ELR (cell line): Measurements from ENCODE around the gene DLGAP1.
"Not testable (repeated sequence)": the region's sequence is repeated elsewhere in the genome, so short reads cannot be mapped to it uniquely, and the experiment has no call there.

Experiments
- DNase-seq: peaks from one replicate; pipeline ENCODE4 v3.0.0-alpha.2; 2015; ENCODE audit warnings: low read depth

The DLGAP1 gene

DNA sequence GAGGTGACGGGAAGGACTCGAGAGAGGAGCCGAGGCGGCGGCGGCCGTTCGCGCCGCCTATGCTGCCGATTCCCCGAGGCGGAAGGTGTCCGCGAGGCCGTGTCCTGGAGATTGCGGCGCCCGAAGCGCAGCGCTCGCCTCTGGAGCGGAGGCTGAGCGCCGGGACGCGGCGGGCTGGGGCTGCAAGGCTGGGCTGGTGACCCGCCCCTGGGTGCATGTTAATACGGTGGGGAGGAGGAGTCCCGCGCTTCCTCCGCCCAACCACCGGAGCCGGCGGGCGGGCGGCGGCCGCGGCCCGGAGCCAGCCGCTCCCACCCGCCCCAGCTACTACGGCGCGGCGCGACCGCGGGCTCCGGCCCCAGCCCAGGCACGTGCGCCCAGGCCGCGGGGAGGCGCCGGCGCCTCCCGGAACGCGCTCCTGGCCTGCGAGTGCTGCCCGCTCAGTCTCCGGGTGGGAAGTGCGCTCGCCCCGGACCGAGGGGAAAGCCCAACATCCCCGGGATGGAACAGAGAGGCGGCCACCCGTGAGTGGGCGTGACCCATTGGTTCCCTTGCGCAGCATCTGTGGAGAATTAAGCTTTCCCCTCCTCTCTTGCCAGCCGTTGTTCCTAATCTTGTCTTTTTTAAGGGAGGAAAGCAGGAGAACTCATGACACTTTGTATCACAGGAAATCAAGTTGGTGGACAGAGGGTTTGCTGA lies at the start of gene DLGAP1:
Gene DLGAP1 (minus strand): TSS at position 195 of the 699 bp plus-strand sequence.
- no peak for DNase-seq

GRCh38 chr18:4494703-4495284 lies 39.7 kb upstream of the DLGAP1 start:
- DNase-seq: not testable (repeated sequence)

DNA sequence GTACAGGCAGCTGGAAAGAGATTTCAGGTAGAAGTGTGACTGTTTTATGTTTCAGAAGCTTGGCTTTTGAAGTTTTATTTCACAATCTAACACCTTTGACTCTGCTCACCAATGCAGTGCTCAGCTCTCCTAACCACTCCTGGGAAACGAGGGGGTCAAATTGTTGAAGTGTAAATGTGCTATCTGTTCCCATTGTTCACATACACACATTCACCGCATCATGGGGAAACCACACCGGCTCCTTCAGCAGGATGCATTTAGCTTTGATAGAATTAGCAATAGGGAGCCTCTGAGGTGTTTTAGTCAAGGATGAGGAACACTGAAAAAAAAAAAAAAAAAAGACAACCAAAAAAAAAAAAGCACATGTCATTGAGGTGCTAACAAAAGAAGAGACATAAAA lies 13.4 kb upstream of the DLGAP1 start:
- DNase-seq: no peak

- DNase-seq: no peak
These were observed 482 bp downstream of the DLGAP1 start for GRCh38 chr18:4454537-4455112.

GRCh38 chr18:4453874-4454536 lies 1.1 kb downstream of the DLGAP1 start:
- no peak for DNase-seq

- no peak for DNase-seq
These were observed 1.6 kb downstream of the DLGAP1 start for GRCh38 chr18:4453567-4453873.

DNA sequence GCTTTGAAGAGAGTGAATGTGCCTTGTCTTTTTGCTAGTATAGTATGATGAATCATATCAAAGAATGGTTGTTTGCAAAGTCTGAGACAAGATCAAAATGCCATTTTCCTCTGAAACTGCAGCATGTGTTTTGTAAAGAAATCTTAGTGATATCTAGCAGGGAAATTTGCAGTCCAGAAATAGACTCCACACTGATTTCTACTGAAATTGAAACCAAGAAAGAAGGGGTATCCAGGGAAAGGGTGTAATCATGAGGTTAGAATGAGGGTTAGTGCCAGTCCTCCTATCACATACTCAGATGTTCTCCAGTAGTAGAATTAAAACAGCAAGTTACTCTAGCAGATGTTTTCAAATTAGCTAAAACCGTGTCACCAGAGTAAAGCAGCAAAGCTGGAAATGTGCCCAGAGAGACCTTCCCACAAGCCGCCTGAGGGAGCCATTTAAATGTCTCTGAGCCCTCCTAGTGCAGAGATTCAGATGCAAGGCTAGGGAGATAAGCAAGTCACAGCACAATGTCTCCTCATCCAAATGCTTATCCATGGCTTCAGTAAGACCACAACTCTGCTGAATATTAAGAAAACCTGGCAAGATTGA lies 4.9 kb downstream of the DLGAP1 start:
- DNase-seq: no peak

DNA sequence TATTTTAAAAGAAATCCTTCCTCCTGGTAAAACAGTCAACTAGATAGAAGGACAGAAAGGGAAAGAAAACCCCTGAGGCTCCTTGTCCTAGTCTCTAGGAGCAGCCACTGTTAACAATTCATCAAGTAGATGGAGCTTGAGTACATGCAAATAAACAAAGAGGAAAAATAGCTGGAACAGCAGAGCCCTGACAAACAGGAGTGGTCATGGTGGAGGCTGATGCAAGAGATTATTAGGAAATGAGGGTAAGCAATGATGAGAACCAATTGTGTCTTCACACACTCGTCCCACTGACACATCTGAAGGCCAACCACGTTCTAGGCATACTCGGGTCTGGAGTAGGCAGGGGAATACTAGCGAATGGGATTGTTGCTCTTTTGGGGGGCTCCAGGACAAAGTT lies 9.2 kb downstream of the DLGAP1 start:
- DNase-seq: no peak

DNA sequence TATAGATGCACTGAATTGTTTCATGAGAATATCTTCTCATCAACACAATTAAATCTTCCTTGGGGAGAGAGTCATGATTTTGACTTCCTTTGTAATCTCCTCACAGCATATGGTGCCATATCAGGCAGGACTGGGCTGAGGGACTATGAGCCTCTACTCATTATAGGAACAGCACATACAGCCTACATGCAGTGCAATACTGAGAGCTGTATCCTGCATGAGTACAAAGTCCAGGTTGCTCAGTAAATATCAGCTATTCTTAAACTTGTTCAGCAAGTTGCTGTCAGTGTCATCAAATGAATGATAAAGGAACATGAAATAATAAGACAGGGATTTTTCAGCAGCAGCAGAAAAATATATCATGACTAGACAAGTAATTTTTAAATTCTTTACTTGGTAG lies 10.8 kb downstream of the DLGAP1 start:
- no peak for DNase-seq

DNA sequence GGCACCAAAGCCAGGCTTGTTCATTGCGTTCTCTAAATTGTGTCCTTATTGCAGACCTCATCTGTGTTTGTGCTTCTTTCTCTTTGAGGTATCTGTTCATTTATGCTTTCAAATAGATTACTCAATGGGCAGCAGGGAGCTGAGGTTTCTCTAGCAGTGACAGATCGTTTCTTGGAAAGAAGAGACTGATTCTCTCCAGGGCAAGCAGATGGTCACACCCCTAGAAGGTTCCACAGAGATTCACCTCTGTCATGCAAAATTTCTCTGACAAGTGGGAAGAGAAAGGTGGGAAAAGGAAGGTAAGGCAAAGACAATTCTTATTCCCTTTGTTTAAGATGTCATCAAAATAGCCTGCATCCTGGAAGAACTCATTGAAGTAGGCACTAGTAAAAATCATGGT lies 14.0 kb downstream of the DLGAP1 start:
- DNase-seq: no peak

- no peak for DNase-seq
These were observed 16.2 kb downstream of the DLGAP1 start for GRCh38 chr18:4438938-4439337.

- DNase-seq: no peak
These were observed 21.4 kb downstream of the DLGAP1 start for GRCh38 chr18:4433717-4434116.

GRCh38 chr18:4430836-4431235 lies 24.3 kb downstream of the DLGAP1 start:
- DNase-seq: no peak

GRCh38 chr18:4417714-4418113 lies 37.4 kb downstream of the DLGAP1 start:
- no peak for DNase-seq

DNA sequence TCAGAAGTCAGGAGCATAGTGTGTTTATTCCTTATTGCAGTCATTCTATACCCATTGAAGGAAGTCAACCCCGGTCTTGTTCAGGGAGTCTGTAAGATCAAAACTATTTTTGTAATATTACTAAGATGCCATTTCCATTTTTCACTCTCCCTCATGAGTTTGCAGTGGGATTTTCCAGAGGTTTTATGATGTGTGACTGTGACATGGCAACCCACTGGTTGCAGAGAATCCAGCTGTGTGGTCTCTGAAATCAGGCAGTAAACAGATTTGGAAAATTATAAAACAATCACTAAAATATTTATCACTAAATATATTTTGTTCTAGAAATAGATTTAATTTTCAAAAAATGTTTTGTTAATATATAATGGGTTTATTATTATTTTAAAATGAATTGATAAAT lies 38.1 kb downstream of the DLGAP1 start:
- no peak for DNase-seq

GRCh38 chr18:4412286-4412685 lies 42.8 kb downstream of the DLGAP1 start:
- no peak for DNase-seq

DNA sequence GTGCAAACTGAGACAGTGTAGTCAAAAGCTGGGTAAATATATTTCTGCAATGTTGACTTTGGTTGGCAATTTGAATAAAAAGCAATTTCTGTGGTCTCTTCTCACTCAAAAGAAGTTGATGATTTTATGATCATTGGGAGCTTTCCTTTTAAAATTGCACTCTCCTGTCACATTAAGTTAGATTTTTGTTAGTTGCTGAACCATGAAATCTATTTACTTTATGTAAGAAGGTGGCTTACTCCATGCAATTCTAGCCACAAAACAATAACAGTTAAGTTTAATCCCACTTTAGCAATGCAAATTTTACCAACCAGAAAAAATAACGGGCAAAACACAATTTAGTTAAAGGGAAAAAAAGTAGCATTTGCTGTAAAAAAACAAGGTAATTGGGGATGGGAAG lies 48.3 kb downstream of the DLGAP1 start:
- no peak for DNase-seq

GRCh38 chr18:4405965-4406364 lies 49.1 kb downstream of the DLGAP1 start:
- no peak for DNase-seq

- DNase-seq: no peak
These were observed 51.3 kb downstream of the DLGAP1 start for GRCh38 chr18:4403836-4404235.

GRCh38 chr18:4400911-4401310 lies 54.2 kb downstream of the DLGAP1 start:
- DNase-seq: no peak

DNA sequence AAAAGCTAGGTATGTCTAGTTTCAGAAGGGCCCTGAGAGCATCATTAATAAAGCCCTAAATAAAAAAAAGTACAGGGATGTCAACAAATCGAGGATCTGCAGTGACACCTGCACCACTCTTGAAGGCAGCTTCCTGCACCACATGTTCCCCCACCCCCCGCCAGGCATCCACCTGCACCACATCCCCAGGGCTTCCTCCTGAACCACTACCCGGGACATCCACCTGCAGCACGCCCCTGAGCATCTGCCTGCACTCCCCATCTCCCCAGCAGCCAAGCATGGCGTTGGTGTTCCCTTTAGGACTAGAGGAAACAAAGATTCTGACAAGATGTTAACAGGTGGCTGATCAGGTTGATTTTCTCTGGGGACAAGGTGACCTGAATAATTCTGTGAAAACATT lies 55.2 kb downstream of the DLGAP1 start:
- DNase-seq: no peak

DNA sequence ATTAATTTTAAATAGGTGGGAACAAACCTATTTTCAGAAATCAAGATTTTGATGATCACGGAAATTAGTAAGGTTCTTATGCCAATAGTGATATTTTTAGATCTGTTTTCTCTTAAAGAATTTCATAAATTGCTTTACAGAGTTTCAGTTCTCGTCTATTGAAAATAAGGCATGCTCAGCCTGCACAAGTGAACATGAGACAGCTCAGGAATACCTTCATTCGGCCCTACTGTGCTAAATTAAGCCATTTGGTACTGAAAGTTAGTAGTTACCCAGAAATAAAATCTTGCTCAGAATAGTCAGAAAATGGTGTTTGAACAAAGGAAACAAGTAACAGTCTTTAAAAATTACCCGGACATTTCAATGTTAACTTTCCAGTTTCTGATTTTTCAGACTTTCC lies 60.4 kb downstream of the DLGAP1 start:
- no peak for DNase-seq

GRCh38 chr18:4391859-4392258 lies 63.2 kb downstream of the DLGAP1 start:
- no peak for DNase-seq
